Smooth muscle cell (in vitro differentiated cells): Measurements from ENCODE around the gene DBNDD2. TPM values are rescaled to one million over a fixed set of nuclear protein-coding genes. Genes with fewer than 3 reads are reported as not detected.

Source experiments
- DNase-seq: peaks from one replicate; lab custom pipeline; 2025; ENCODE audit not compliant: unreplicated experiment; lab: John Stamatoyannopoulos, UW
- H2AFZ ChIP-seq: fragments of 200-600 bp; sonication (generic); 2 replicates; pipeline ENCODE4 v1.6.0; 2016; ENCODE audit warnings: antibody characterized with exemption, low read depth, mild to moderate bottlenecking
- H3F3A ChIP-seq: fragments of 200-600 bp; sonication (generic); 2 replicates; pipeline ENCODE4 v1.6.0; 2017; ENCODE audit warnings: antibody characterized with exemption, low read depth
- H3K27ac ChIP-seq: fragments of 200-600 bp; sonication (generic); 2 replicates; pipeline ENCODE4 v1.5.1; 2016; ENCODE audit warnings: low read depth, mild to moderate bottlenecking
- H3K27me3 ChIP-seq: fragments of 200-600 bp; sonication (generic); 2 replicates; pipeline ENCODE4 v1.6.1; 2016; ENCODE audit warnings: low read depth, mild to moderate bottlenecking
- H3K36me3 ChIP-seq: fragments of 200-600 bp; sonication (generic); 2 replicates; pipeline ENCODE4 v1.5.1; 2016; ENCODE audit warnings: low read depth
- H3K4me1 ChIP-seq: fragments of 200-600 bp; sonication (generic); 2 replicates; pipeline ENCODE4 v1.5.1; 2016; ENCODE audit warnings: low read depth
- H3K4me2 ChIP-seq: fragments of 200-600 bp; sonication (generic); 2 replicates; pipeline ENCODE4 v1.6.0; 2016; ENCODE audit warnings: mild to moderate bottlenecking
- H3K4me3 ChIP-seq: fragments of 200-600 bp; sonication (generic); 2 replicates; pipeline ENCODE4 v1.5.1; 2016; ENCODE audit warnings: mild to moderate bottlenecking
- H3K79me2 ChIP-seq: fragments of 200-600 bp; sonication (generic); 2 replicates; pipeline ENCODE4 v1.6.0; 2016; ENCODE audit warnings: low read depth, mild to moderate bottlenecking
- H3K9ac ChIP-seq: fragments of 200-600 bp; sonication (generic); 2 replicates; pipeline ENCODE4 v1.6.0; 2016; ENCODE audit warnings: low read depth
- H3K9me3 ChIP-seq: fragments of 200-600 bp; sonication (generic); replicated peaks from 2 replicates; pipeline ENCODE4 v1.5.1; 2016; ENCODE audit warnings: low read depth
- H4K20me1 ChIP-seq: fragments of 200-600 bp; sonication (generic); 2 replicates; pipeline ENCODE4 v1.6.0; 2016; ENCODE audit warnings: low read depth
- WGBS: methylation state at CpG from one replicate; pipeline ENCODE4 v1.1.7; 2016; ENCODE audit warnings: low lambda C conversion rate; 5-methylcytosine and 5-hydroxymethylcytosine counted together
- polyA plus RNA-seq: library from polyadenylated mRNA; unstranded; fragments of >200 nt; fragmentation: Nextera tagmentation; extraction: Ambion mirVana; gene quantifications from 2 replicates; pipeline ENCODE4 v1.2.1, GENCODE V29; 2016
- total RNA-seq: library from RNA; depleted of rRNA; stranded (reverse); fragments of >200 nt; gene quantifications from 2 replicates; pipeline ENCODE4 v1.2.3, GENCODE V29; 2014
- TF ChIP-seq, protein P1 (sequence below): fragments of 200-600 bp; sonication (generic); IDR thresholded peaks from 2 replicates; pipeline ENCODE4 v1.5.1; 2017; ENCODE audit warnings: borderline replicate concordance, mild to moderate bottlenecking, antibody characterized with exemption; ENCODE audit not compliant: insufficient read depth, poor library complexity, severe bottlenecking

Gene DBNDD2
- total and polyA plus RNA-seq, 2 experiments from 2014 or later, result 2.9 to 6.4 TPM

- Histone ChIP-seq H3K79me2 (no peaks in the 10 kb centered on the region), H2AFZ (no peak overlapping the region), H3K27me3 (no peaks in the 10 kb centered on the region), H3K9me3 (no peaks in the 10 kb centered on the region), H3K4me1 (no peaks in the 10 kb centered on the region), H3K9ac (no peak overlapping the region), H3K36me3 (no peaks in the 10 kb centered on the region), H3K4me2 (no peak overlapping the region), H4K20me1 (no peaks in the 10 kb centered on the region), H3K4me3 (no peak overlapping the region), H3F3A (no peaks in the 10 kb centered on the region), H3K27ac (no peak overlapping the region)
- 55% methylated on average over 7 of the region's 7 CpGs for WGBS
- TF ChIP-seq, protein P1, sequence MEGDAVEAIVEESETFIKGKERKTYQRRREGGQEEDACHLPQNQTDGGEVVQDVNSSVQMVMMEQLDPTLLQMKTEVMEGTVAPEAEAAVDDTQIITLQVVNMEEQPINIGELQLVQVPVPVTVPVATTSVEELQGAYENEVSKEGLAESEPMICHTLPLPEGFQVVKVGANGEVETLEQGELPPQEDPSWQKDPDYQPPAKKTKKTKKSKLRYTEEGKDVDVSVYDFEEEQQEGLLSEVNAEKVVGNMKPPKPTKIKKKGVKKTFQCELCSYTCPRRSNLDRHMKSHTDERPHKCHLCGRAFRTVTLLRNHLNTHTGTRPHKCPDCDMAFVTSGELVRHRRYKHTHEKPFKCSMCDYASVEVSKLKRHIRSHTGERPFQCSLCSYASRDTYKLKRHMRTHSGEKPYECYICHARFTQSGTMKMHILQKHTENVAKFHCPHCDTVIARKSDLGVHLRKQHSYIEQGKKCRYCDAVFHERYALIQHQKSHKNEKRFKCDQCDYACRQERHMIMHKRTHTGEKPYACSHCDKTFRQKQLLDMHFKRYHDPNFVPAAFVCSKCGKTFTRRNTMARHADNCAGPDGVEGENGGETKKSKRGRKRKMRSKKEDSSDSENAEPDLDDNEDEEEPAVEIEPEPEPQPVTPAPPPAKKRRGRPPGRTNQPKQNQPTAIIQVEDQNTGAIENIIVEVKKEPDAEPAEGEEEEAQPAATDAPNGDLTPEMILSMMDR, result peak; percentile 35
- DNase-seq, result no peak
Measured at GRCh38 chr20:45445805-45446562, 37.9 kb downstream of the DBNDD2 start.

- Histone ChIP-seq H2AFZ (no peak overlapping the region), H3F3A (no peaks in the 10 kb centered on the region), H3K27me3 (no peaks in the 10 kb centered on the region), H3K79me2 (no peaks in the 10 kb centered on the region), H3K4me1 (no peaks in the 10 kb centered on the region), H3K9ac (no peak overlapping the region), H3K4me2 (no peak overlapping the region), H3K36me3 (no peaks in the 10 kb centered on the region), H3K27ac (no peak overlapping the region), H3K9me3 (no peaks in the 10 kb centered on the region), H3K4me3 (no peak overlapping the region), H4K20me1 (no peaks in the 10 kb centered on the region)
- 69% methylated on average over 6 of the region's 6 CpGs for WGBS
- DNase-seq, result no peak
- TF ChIP-seq, protein P1, result no peak
Measured at GRCh38 chr20:45448270-45448669, 40.2 kb downstream of the DBNDD2 start.

DNA sequence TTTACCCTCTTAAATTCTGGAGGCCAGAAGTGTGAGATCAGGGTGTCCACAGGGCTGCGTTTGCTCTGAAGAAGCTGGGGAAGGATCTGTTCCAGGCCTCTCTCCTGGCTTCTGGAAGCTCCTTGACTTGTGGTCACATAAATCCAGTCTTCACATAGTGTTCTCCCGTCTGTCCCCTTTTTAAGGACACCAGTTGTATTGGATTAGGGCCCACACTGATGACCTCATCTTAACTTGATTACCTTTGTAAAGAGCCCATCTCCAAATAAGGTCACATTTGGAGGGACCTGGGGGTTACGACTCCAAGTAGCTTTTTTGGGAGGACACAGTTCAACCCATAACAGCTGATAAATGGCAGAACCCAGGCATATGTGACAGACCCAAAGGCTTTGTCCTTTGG is 41.4 kb downstream of the DBNDD2 start:
- TF ChIP-seq, protein P1, result no peak
- H3K4me1 ChIP-seq, result no peaks in the 10 kb centered on the region
- no peaks in the 10 kb centered on the region for H3F3A ChIP-seq
- H4K20me1 ChIP-seq, result no peaks in the 10 kb centered on the region
- DNase-seq, result no peak
- H3K27ac ChIP-seq, result no peak overlapping the region
- no peaks in the 10 kb centered on the region for H3K36me3 ChIP-seq
- no peak overlapping the region for H3K4me3 ChIP-seq
- H3K79me2 ChIP-seq, result no peaks in the 10 kb centered on the region
- no peak overlapping the region for H3K4me2 ChIP-seq
- no peaks in the 10 kb centered on the region for H3K27me3 ChIP-seq
- no peaks in the 10 kb centered on the region for H3K9me3 ChIP-seq
- H3K9ac ChIP-seq, result no peak overlapping the region
- WGBS, result 59% methylated on average over 3 of the region's 3 CpGs
- no peak overlapping the region for H2AFZ ChIP-seq
